ENCODE measurements around the gene STK10. TPM values are rescaled to one million over a fixed set of nuclear protein-coding genes. Genes with fewer than 3 reads are reported as not detected.

The STK10 gene
- total and polyA plus RNA-seq, 11 donors: 5.5 to 52.9 (median 10.2) TPM

GRCh38 chr5:172104801-172105701 lies 83.0 kb downstream of the STK10 start:
- no peak overlapping the region for H3K27ac ChIP-seq
- intact Hi-C loops (cut with DNase I): loop anchor here in 9 of 10 donors (2.0 to 10.0 kb wide), 6 partner anchors 84 to 592 kb away; partner anchors contain the start of genes UBTD2 (in 5 of the 9) and STK10 (in 3 of the 9)
- DNase-seq (peak in 2 of 5 donors; percentile 35 to 37), ATAC-seq (no peak)
- no peaks in the 10 kb centered on the region for H3K27me3 ChIP-seq
- no peak for TF ChIP-seq POLR2A (IDR thresholded peaks at IDR 0.05)
- TF ChIP-seq CTCF (IDR thresholded peaks at IDR 0.05): no peak
- peaks cover 0 to 77% (median 6%) of the 10 kb centered on the region in 9 donors for H3K36me3 ChIP-seq
- no peaks in the 10 kb centered on the region for H3K9me3 ChIP-seq
- H3K4me3 ChIP-seq: no peak overlapping the region
- WGBS, 4 donors: 77 to 90% (median 86%) methylated on average over 14 to 17 of the region's 17 CpGs
- H3K4me1 ChIP-seq: peaks cover 0 to 66% (median 38%) of the 10 kb centered on the region in 12 donors

- intact Hi-C loops (cut with DNase I): loop anchor here in 5 of 10 donors (2.0 to 10.0 kb wide), 4 partner anchors 85 to 591 kb away; partner anchors contain the start of genes STK10 (in 3 of the 5) and UBTD2 (in 1 of the 5)
- 77 to 86% (median 82%) methylated on average over 11 of the region's 11 CpGs for WGBS, 4 donors
- peak overlapping the region in 6 of 12 donors; percentile 45 to 74 (median 73) for H3K27ac ChIP-seq
Observed at GRCh38 chr5:172104021-172104420, 84.0 kb downstream of the STK10 start.

GRCh38 chr5:172102913-172103626 lies 85.0 kb downstream of the STK10 start:
- no peak for TF ChIP-seq CTCF (IDR thresholded peaks at IDR 0.05)
- no peak for TF ChIP-seq POLR2A (IDR thresholded peaks at IDR 0.05)
- Histone ChIP-seq H3K4me3 (peak overlapping the region in 1 of 12 donors; percentile 24), H3K27me3 (no peaks in the 10 kb centered on the region), H3K27ac (peak overlapping the region in 10 of 12 donors; percentile 13 to 74 (median 64)), H3K36me3 (peaks cover 0 to 70% (median 6%) of the 10 kb centered on the region in 9 donors), H3K9me3 (no peaks in the 10 kb centered on the region), H3K4me1 (peaks cover 0 to 46% (median 34%) of the 10 kb centered on the region in 12 donors)
- intact Hi-C loops (cut with DNase I): loop anchor here in 2 of 10 donors (5.0 to 10.0 kb wide), 3 partner anchors 179 to 592 kb away; partner anchors contain the start of gene UBTD2 (in 1 of the 2)
- WGBS, 4 donors: 43 to 56% (median 48%) methylated on average over 14 to 21 of the region's 21 CpGs
- peak; percentile 18 to 85 (median 72) for ATAC-seq
- peak in 4 of 5 donors; percentile 41 to 85 (median 72) for DNase-seq

More at GRCh38 chr5:172104021-172104420, 84.0 kb downstream of the STK10 start:
- Histone ChIP-seq H3K4me1 (peaks cover 0 to 55% (median 34%) of the 10 kb centered on the region in 12 donors), H3K27me3 (no peaks in the 10 kb centered on the region), H3K4me3 (no peak overlapping the region), H3K36me3 (peaks cover 0 to 67% (median 6%) of the 10 kb centered on the region in 9 donors), H3K9me3 (no peaks in the 10 kb centered on the region)
- DNase-seq (peak in 2 of 5 donors; percentile 26 to 32), ATAC-seq (peak in 2 of 4 donors; percentile 8 to 12)
- TF ChIP-seq POLR2A (IDR thresholded peaks at IDR 0.05) (no peak), CTCF (IDR thresholded peaks at IDR 0.05) (no peak)
